Astrocyte (in vitro differentiated cells and primary cell): ENCODE measurements around the gene ANAPC15. TPM values are rescaled to one million over a fixed set of nuclear protein-coding genes. Genes with fewer than 3 reads are reported as not detected.

Experiments
- DNase-seq: peaks from one replicate; pipeline ENCODE4 v3.0.0-alpha.2; 2010; ENCODE audit warnings: low read depth
- FAIRE-seq: peaks from 2 replicates; lab custom pipeline; 2011; peaks lifted over from hg19 to GRCh38; lab: Jason Lieb, UNC
- H2AFZ ChIP-seq: 2 replicates; pipeline ENCODE4 v1.6.0; 2012; ENCODE audit warnings: low read depth, low read length, inconsistent platforms
- H3K27ac ChIP-seq: 2 replicates; pipeline ENCODE4 v1.5.1; 2011; ENCODE audit warnings: low read depth, low read length, inconsistent platforms
- H3K27me3 ChIP-seq: 2 replicates; pipeline ENCODE4 v1.6.0; 2011; ENCODE audit warnings: low read length, inconsistent platforms; ENCODE audit not compliant: insufficient read depth
- H3K36me3 ChIP-seq: 2 replicates; pipeline ENCODE4 v1.5.1; 2011; ENCODE audit warnings: low read length, inconsistent platforms; ENCODE audit not compliant: insufficient read depth
- H3K4me1 ChIP-seq: 2 replicates; pipeline ENCODE4 v1.5.1; 2011; ENCODE audit warnings: low read length, inconsistent platforms; ENCODE audit not compliant: insufficient read depth
- H3K4me2 ChIP-seq: 2 replicates; pipeline ENCODE4 v1.6.0; 2012; ENCODE audit warnings: low read length, inconsistent platforms
- H3K4me3 ChIP-seq: 2 replicates; pipeline ENCODE4 v1.5.1; 2011; ENCODE audit warnings: low read depth, mild to moderate bottlenecking, low read length, inconsistent platforms; ENCODE audit not compliant: insufficient read depth
- H3K79me2 ChIP-seq: 2 replicates; pipeline ENCODE4 v1.6.0; 2012; ENCODE audit warnings: mild to moderate bottlenecking, low read length, inconsistent platforms; ENCODE audit not compliant: insufficient read depth
- H3K9ac ChIP-seq: 2 replicates; pipeline ENCODE4 v1.6.0; 2012; ENCODE audit warnings: mild to moderate bottlenecking, low read length, inconsistent platforms
- H3K9me3 ChIP-seq: 2 replicates; pipeline ENCODE4 v1.5.1; 2012; ENCODE audit warnings: low read depth, mild to moderate bottlenecking, low read length, inconsistent platforms; ENCODE audit not compliant: insufficient read depth
- H4K20me1 ChIP-seq: 2 replicates; pipeline ENCODE4 v1.6.0; 2012; ENCODE audit warnings: low read length, inconsistent platforms; ENCODE audit not compliant: insufficient read depth
- H3K27ac Mint-ChIP-seq: one replicate; pipeline ENCODE4 v1.8.0; 2021; ENCODE audit warnings: mild to moderate bottlenecking, mixed read lengths; ENCODE audit not compliant: unreplicated experiment
- H3K27me3 Mint-ChIP-seq: one replicate; pipeline ENCODE4 v1.8.0; 2021; ENCODE audit warnings: low read depth, mixed read lengths; ENCODE audit not compliant: unreplicated experiment
- H3K36me3 Mint-ChIP-seq: one replicate; pipeline ENCODE4 v1.8.0; 2021; ENCODE audit warnings: low read depth, mixed read lengths; ENCODE audit not compliant: unreplicated experiment
- H3K4me1 Mint-ChIP-seq: one replicate; pipeline ENCODE4 v1.8.0; 2021; ENCODE audit warnings: low read depth, mixed read lengths; ENCODE audit not compliant: unreplicated experiment
- H3K4me3 Mint-ChIP-seq: one replicate; pipeline ENCODE4 v1.8.0; 2021; ENCODE audit warnings: mild to moderate bottlenecking, moderate library complexity, mixed read lengths; ENCODE audit not compliant: unreplicated experiment
- H3K9me3 Mint-ChIP-seq: one replicate; pipeline ENCODE4 v1.8.0; 2021; ENCODE audit warnings: mild to moderate bottlenecking, mixed read lengths; ENCODE audit not compliant: unreplicated experiment
- CTCF ChIP-seq: IDR thresholded peaks from 2 replicates; pipeline ENCODE4 v1.5.1; 2011; ENCODE audit warnings: low read depth, mild to moderate bottlenecking, inconsistent platforms, low read length, moderate library complexity; ENCODE audit not compliant: insufficient read depth
- EZH2 ChIP-seq: IDR thresholded peaks from 2 replicates; pipeline ENCODE4 v1.6.1; 2012; ENCODE audit warnings: mild to moderate bottlenecking, low read length, inconsistent platforms; ENCODE audit not compliant: insufficient read depth
- total RNA-seq: library from RNA; stranded (reverse); gene quantifications from 2 replicates; pipeline ENCODE4 v1.2.1, GENCODE V29; 2021

Gene ANAPC15
- total RNA-seq, 1 donor from 2014 or later, result 39.0 TPM

GRCh38 chr11:72070491-72070890 lies 42.0 kb downstream of the ANAPC15 start:
- Histone ChIP-seq H3K27me3 (no peaks in the 10 kb centered on the region), H3K79me2 (peaks cover 90% of the 10 kb centered on the region), H3K9me3 (no peaks in the 10 kb centered on the region), H4K20me1 (no peaks in the 10 kb centered on the region), H3K27ac (peak overlapping the region; percentile 54), H3K9ac (peak overlapping the region; percentile 63), H2AFZ (peak overlapping the region; percentile 14), H3K4me1 (peaks cover 46% of the 10 kb centered on the region), H3K36me3 (no peaks in the 10 kb centered on the region), H3K4me2 (peak overlapping the region; percentile 73), H3K4me3 (peak overlapping the region; percentile 24)
- peaks cover 4% of the 10 kb centered on the region for H3K36me3 Mint-ChIP-seq
- no peaks in the 10 kb centered on the region for H3K27me3 Mint-ChIP-seq
- H3K4me1 Mint-ChIP-seq, result peaks cover 64% of the 10 kb centered on the region
- H3K9me3 Mint-ChIP-seq, result no peaks in the 10 kb centered on the region
- H3K4me3 Mint-ChIP-seq, result peak overlapping the region; percentile 82
- TF ChIP-seq CTCF, result no peak
- TF ChIP-seq EZH2, result no peak
- FAIRE-seq (no peak), DNase-seq (no peak)
- H3K27ac Mint-ChIP-seq, result peak overlapping the region; percentile 97

DNA sequence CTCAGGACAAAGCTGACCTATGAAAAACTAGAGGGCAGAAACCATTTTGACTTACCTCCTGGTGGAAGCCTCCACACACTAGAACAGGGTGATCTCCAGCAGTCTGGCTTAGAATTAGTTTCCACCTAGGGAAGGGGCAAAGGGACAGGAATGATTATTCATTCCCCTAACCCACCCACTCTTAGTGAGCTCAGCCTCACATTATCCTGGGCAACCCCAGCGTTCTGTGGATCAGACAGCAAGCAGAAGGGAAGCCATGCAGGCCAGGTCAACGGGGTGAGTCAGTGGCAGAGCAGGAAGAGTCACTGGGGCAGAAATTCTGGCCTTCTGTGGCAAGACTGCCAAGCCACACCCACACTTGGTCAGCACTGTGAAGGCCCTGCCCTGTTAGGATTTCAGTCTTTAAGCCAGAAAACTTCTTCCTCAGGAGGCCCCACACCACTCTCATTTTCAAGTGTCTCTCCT lies 42.7 kb downstream of the ANAPC15 start:
- no peaks in the 10 kb centered on the region for H3K36me3 ChIP-seq
- DNase-seq (peak; percentile 85), FAIRE-seq (no peak)
- peak overlapping the region; percentile 73 for H3K4me2 ChIP-seq
- Mint-ChIP-seq H3K4me1 (peaks cover 64% of the 10 kb centered on the region), H3K36me3 (peaks cover 4% of the 10 kb centered on the region), H3K27ac (peak overlapping the region; percentile 97), H3K9me3 (no peaks in the 10 kb centered on the region), H3K4me3 (peak overlapping the region; percentile 82), H3K27me3 (no peaks in the 10 kb centered on the region)
- peak overlapping the region; percentile 24 for H3K4me3 ChIP-seq
- H3K79me2 ChIP-seq, result peaks cover 88% of the 10 kb centered on the region
- H3K27ac ChIP-seq, result peak overlapping the region; percentile 54
- H3K27me3 ChIP-seq, result no peaks in the 10 kb centered on the region
- H3K9me3 ChIP-seq, result no peaks in the 10 kb centered on the region
- no peaks in the 10 kb centered on the region for H4K20me1 ChIP-seq
- peak overlapping the region; percentile 63 for H3K9ac ChIP-seq
- peak overlapping the region; percentile 14 for H2AFZ ChIP-seq
- peaks cover 46% of the 10 kb centered on the region for H3K4me1 ChIP-seq
- TF ChIP-seq CTCF (no peak), EZH2 (no peak)

DNA sequence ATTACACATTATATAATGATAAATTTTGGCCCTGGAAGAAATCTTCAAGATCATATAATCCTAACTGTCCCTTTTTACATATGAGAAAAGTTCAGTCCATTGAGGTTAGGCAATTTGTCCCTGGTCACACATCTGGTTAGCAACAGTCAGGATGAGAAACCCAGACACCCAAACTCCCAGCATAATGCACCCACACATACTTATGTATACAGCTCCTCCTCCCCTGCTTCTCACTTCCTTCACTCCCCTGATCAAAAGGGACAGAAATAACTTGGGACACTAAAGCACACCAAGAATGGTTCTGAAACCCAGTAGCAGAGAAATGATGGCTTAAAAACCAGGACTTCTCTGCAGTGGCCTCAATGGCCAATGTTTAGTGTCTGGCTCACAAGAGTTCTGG lies 43.3 kb downstream of the ANAPC15 start:
- Histone ChIP-seq H3K4me2 (peak overlapping the region; percentile 73), H3K27ac (peak overlapping the region; percentile 54), H3K4me1 (peaks cover 46% of the 10 kb centered on the region), H3K36me3 (no peaks in the 10 kb centered on the region), H3K27me3 (no peaks in the 10 kb centered on the region), H3K9ac (peak overlapping the region; percentile 63), H3K79me2 (peaks cover 89% of the 10 kb centered on the region), H3K9me3 (no peaks in the 10 kb centered on the region), H2AFZ (no peak overlapping the region), H4K20me1 (no peaks in the 10 kb centered on the region), H3K4me3 (peak overlapping the region; percentile 4)
- peaks cover 64% of the 10 kb centered on the region for H3K4me1 Mint-ChIP-seq
- DNase-seq, result peak; percentile 25
- no peaks in the 10 kb centered on the region for H3K27me3 Mint-ChIP-seq
- no peaks in the 10 kb centered on the region for H3K9me3 Mint-ChIP-seq
- peak overlapping the region; percentile 82 for H3K4me3 Mint-ChIP-seq
- no peak for FAIRE-seq
- TF ChIP-seq CTCF (no peak), EZH2 (no peak)
- H3K36me3 Mint-ChIP-seq, result peaks cover 4% of the 10 kb centered on the region
- peak overlapping the region; percentile 97 for H3K27ac Mint-ChIP-seq
